Measurements from ENCODE around the gene FBRS.

- TF ChIP-seq, protein P1, sequence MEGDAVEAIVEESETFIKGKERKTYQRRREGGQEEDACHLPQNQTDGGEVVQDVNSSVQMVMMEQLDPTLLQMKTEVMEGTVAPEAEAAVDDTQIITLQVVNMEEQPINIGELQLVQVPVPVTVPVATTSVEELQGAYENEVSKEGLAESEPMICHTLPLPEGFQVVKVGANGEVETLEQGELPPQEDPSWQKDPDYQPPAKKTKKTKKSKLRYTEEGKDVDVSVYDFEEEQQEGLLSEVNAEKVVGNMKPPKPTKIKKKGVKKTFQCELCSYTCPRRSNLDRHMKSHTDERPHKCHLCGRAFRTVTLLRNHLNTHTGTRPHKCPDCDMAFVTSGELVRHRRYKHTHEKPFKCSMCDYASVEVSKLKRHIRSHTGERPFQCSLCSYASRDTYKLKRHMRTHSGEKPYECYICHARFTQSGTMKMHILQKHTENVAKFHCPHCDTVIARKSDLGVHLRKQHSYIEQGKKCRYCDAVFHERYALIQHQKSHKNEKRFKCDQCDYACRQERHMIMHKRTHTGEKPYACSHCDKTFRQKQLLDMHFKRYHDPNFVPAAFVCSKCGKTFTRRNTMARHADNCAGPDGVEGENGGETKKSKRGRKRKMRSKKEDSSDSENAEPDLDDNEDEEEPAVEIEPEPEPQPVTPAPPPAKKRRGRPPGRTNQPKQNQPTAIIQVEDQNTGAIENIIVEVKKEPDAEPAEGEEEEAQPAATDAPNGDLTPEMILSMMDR (IDR thresholded peaks at IDR 0.05; ENCODE audit: insufficient read depth, low read length, poor library complexity, severe bottlenecking): no peak
- no peak for TF ChIP-seq EZH2phosphoT487 (conservative IDR thresholded peaks at IDR 0.05; ENCODE audit: low read length)
Observed at GRCh38 chr16:30659507-30660423, 1.5 kb downstream of the FBRS start.
